ENCODE results near the gene MN1. TPM values are rescaled to one million over a fixed set of nuclear protein-coding genes. Genes with fewer than 3 reads are reported as not detected.

MN1 gene
- total and polyA plus RNA-seq, 2 donors (not counting 1 experiment from before 2014, with no cell fraction given): 0.02 to 0.12 TPM

DNA sequence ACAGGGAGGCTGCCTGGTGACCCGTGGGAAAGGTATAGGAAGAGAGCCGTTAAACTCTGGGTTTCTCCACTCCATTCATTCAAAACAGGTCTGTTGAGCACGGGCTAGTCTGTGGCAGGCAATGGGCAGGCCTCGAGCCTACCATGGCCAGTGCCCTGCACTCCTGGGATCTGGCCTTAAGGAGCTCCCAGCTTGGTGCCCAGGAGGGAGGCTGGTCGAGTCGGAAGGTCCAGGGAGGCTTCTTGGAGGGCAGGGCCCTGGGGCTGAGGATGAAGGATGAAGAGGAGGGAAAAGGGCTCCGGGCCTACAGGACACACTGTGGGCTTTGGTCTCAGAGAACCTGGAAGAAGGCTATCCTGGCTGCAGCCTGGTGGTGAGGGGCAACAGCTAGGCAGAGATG is 41.9 kb upstream of the MN1 start:
- H2AFZ ChIP-seq (ENCODE audit: insufficient read depth, low read depth, low read length, poor library complexity, severe bottlenecking): no peak overlapping the region
- no peak for DNase-seq
- TF ChIP-seq EZH2 (IDR thresholded peaks at IDR 0.05; ENCODE audit: borderline replicate concordance, insufficient read depth, low read depth, low read length, poor library complexity, severe bottlenecking): no peak
- TF ChIP-seq, protein P1, sequence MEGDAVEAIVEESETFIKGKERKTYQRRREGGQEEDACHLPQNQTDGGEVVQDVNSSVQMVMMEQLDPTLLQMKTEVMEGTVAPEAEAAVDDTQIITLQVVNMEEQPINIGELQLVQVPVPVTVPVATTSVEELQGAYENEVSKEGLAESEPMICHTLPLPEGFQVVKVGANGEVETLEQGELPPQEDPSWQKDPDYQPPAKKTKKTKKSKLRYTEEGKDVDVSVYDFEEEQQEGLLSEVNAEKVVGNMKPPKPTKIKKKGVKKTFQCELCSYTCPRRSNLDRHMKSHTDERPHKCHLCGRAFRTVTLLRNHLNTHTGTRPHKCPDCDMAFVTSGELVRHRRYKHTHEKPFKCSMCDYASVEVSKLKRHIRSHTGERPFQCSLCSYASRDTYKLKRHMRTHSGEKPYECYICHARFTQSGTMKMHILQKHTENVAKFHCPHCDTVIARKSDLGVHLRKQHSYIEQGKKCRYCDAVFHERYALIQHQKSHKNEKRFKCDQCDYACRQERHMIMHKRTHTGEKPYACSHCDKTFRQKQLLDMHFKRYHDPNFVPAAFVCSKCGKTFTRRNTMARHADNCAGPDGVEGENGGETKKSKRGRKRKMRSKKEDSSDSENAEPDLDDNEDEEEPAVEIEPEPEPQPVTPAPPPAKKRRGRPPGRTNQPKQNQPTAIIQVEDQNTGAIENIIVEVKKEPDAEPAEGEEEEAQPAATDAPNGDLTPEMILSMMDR (IDR thresholded peaks at IDR 0.05): no peak
- H3K27ac ChIP-seq (ENCODE audit: low read length in 2 of 2): no peak overlapping the region
- Mint-ChIP-seq H3K4me1 (no peaks in the 10 kb centered on the region), H3K9me3 (ENCODE audit: insufficient read depth) (no peaks in the 10 kb centered on the region), H3K27me3 (no peaks in the 10 kb centered on the region), H3K4me3 (no peak overlapping the region), H3K27ac (no peak overlapping the region)
- peaks cover 0 to 9% of the 10 kb centered on the region in 2 experiments for H3K36me3 ChIP-seq (replicated peaks in 1 of 2; ENCODE audit: control extremely low read depth in 1 of 2, control insufficient read depth in 1 of 2, extremely low read depth in 1 of 2, insufficient read depth in 2 of 2, low read length in 1 of 2)
- no peak for ATAC-seq (ENCODE audit: low read depth)
- H3K27me3 ChIP-seq (replicated peaks in 1 of 4; ENCODE audit: control extremely low read depth in 1 of 4, control insufficient read depth in 3 of 4, insufficient read depth in 4 of 4, low read length in 3 of 4): no peaks in the 10 kb centered on the region
- no peak overlapping the region for H3K9ac ChIP-seq (ENCODE audit: low read length)
- H3K79me2 ChIP-seq (ENCODE audit: control insufficient read depth, insufficient read depth, low read length): no peaks in the 10 kb centered on the region
- no peaks in the 10 kb centered on the region for H4K20me1 ChIP-seq (ENCODE audit: control insufficient read depth, insufficient read depth, low read length, poor library complexity, severe bottlenecking)
- H3K9me3 ChIP-seq (ENCODE audit: control extremely low read depth in 1 of 3, control insufficient read depth in 2 of 3, insufficient read depth in 1 of 3, low read length in 2 of 3): peaks cover 0 to 5% (median 0%) of the 10 kb centered on the region in 3 donors
- no peak overlapping the region for H3K4me3 ChIP-seq (ENCODE audit: control extremely low read depth in 1 of 5, extremely low read depth in 1 of 5, insufficient read depth in 1 of 5, low read depth in 2 of 5, low read length in 4 of 5)
- ChIA-PET POLR2A (no interaction called here), CTCF (no interaction called here)
- intact Hi-C loops (cut with micrococcal nuclease): no loop called here
- no peak overlapping the region for H3K4me2 ChIP-seq (replicated peaks; ENCODE audit: low read depth, low read length, poor library complexity, severe bottlenecking)
- H3K4me1 ChIP-seq (ENCODE audit: control insufficient read depth in 2 of 2, insufficient read depth in 2 of 2, low read length in 2 of 2): no peaks in the 10 kb centered on the region
- WGBS (ENCODE audit: insufficient coverage): 96% methylated on average over 5 of the region's 7 CpGs

DNA sequence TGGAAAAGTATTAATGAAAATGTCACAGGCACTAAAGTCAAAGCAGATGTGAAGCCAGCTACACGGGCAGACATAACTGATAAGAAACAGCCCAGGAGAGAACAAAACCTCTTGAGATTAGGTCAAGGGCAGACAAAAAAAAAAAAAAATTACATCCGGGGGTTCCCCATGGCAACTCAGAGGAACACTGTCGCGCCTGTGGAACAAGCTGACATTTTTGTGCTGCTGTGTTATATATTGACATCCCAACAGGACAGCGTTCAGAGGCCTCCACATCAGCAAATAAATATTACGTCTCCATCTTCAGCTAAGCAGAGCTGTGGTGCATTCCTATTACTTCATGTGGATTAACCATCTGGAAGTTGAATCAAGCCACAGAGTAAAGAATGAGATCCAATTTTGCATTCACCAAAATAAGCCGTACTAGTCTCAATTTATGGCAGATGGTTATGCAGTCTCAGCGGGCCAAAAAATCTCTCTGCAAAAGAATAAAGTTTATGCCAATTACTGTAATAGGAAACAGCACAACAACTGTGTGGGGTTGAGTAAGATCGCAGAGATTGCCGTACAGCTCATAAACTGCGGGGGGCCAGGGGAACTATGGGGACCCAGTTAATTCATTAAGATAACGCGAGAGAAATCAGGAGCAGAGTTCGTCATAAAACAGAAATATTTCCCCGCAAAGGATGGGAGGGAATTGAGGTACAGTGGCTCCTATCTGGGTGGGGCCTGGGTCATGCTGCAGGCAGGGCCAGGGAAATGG is 41.3 kb upstream of the MN1 start:
- H3K4me3 ChIP-seq (ENCODE audit: control extremely low read depth in 1 of 5, extremely low read depth in 1 of 5, insufficient read depth in 1 of 5, low read depth in 2 of 5, low read length in 4 of 5): no peak overlapping the region
- no peak overlapping the region for H3K27ac ChIP-seq (ENCODE audit: low read length in 2 of 2)
- Mint-ChIP-seq H3K27ac (no peak overlapping the region), H3K9me3 (ENCODE audit: insufficient read depth) (peaks cover 3% of the 10 kb centered on the region), H3K4me1 (no peaks in the 10 kb centered on the region), H3K4me3 (no peak overlapping the region), H3K27me3 (no peaks in the 10 kb centered on the region)
- ATAC-seq (ENCODE audit: low read depth) (no peak), DNase-seq (no peak)
- 97% methylated on average over 8 of the region's 15 CpGs for WGBS (ENCODE audit: insufficient coverage)
- H3K4me2 ChIP-seq (replicated peaks; ENCODE audit: low read depth, low read length, poor library complexity, severe bottlenecking): no peak overlapping the region
- no peak for TF ChIP-seq EZH2 (IDR thresholded peaks at IDR 0.05; ENCODE audit: borderline replicate concordance, insufficient read depth, low read depth, low read length, poor library complexity, severe bottlenecking)
- TF ChIP-seq, protein P1 (IDR thresholded peaks at IDR 0.05): no peak
- ChIA-PET POLR2A (no interaction called here), CTCF (no interaction called here)
- no peaks in the 10 kb centered on the region for H4K20me1 ChIP-seq (ENCODE audit: control insufficient read depth, insufficient read depth, low read length, poor library complexity, severe bottlenecking)
- H3K36me3 ChIP-seq (replicated peaks in 1 of 2; ENCODE audit: control extremely low read depth in 1 of 2, control insufficient read depth in 1 of 2, extremely low read depth in 1 of 2, insufficient read depth in 2 of 2, low read length in 1 of 2): peaks cover 0 to 6% of the 10 kb centered on the region in 2 experiments
- intact Hi-C loops (cut with micrococcal nuclease): no loop called here
- no peaks in the 10 kb centered on the region for H3K4me1 ChIP-seq (ENCODE audit: control insufficient read depth in 2 of 2, insufficient read depth in 2 of 2, low read length in 2 of 2)
- peaks cover 0 to 5% (median 0%) of the 10 kb centered on the region in 3 donors for H3K9me3 ChIP-seq (ENCODE audit: control extremely low read depth in 1 of 3, control insufficient read depth in 2 of 3, insufficient read depth in 1 of 3, low read length in 2 of 3)
- no peak overlapping the region for H2AFZ ChIP-seq (ENCODE audit: insufficient read depth, low read depth, low read length, poor library complexity, severe bottlenecking)
- no peaks in the 10 kb centered on the region for H3K27me3 ChIP-seq (replicated peaks in 1 of 4; ENCODE audit: control extremely low read depth in 1 of 4, control insufficient read depth in 3 of 4, insufficient read depth in 4 of 4, low read length in 3 of 4)
- no peak overlapping the region for H3K9ac ChIP-seq (ENCODE audit: low read length)
- H3K79me2 ChIP-seq (ENCODE audit: control insufficient read depth, insufficient read depth, low read length): no peaks in the 10 kb centered on the region
